Thyroid gland (tissue), 4 donors: Measurements from ENCODE around the gene GOLGA6D. TPM values are rescaled to one million over a fixed set of nuclear protein-coding genes. Genes with fewer than 3 reads are reported as not detected.
"Not testable (repeated sequence)": the region's sequence is repeated elsewhere in the genome, so short reads cannot be mapped to it uniquely, and the experiment has no call there.

ENCODE experiments used
- DNase-seq, 2 donors: peaks; one replicate each; pipeline ENCODE4 v3.0.0-alpha.2; 2019
- H3K27ac ChIP-seq, 3 donors: fragments of 200-600 bp; sonication (generic); 1 replicate in 2 of 3; 2 replicates in 1 of 3; pipeline ENCODE4 v1.5.1; 2016 to 2019; ENCODE audit warnings: mild to moderate bottlenecking in 1 of 3, moderate library complexity in 1 of 3
- H3K27me3 ChIP-seq: fragments of 200-600 bp; sonication (generic); one replicate; pipeline ENCODE4 v1.5.1; 2019
- H3K36me3 ChIP-seq, 2 donors: fragments of 200-600 bp; sonication (generic); one replicate each; pipeline ENCODE4 v1.5.1; 2016 to 2019
- H3K4me1 ChIP-seq, 2 donors: fragments of 200-600 bp; sonication (generic); one replicate each; pipeline ENCODE4 v1.5.1; 2017 to 2019
- H3K4me3 ChIP-seq, 3 donors: fragments of 200-600 bp; sonication (generic); replicated peaks in 1 of 3; 1 replicate in 2 of 3; 2 replicates in 1 of 3; pipeline ENCODE4 v1.5.1; 2016; ENCODE audit warnings: mild to moderate bottlenecking in 1 of 3
- H3K9me3 ChIP-seq: fragments of 200-600 bp; sonication (generic); one replicate; pipeline ENCODE4 v1.5.1; 2017
- POLR2A ChIP-seq, 2 donors: fragments of 450-650 bp; IDR thresholded peaks; one replicate each; pipeline ENCODE4 v1.6.1; 2017; ENCODE audit warnings: antibody characterized with exemption in 2 of 2, mild to moderate bottlenecking in 2 of 2, moderate library complexity in 1 of 2
- WGBS, 2 donors: methylation state at CpG; one replicate each; pipeline ENCODE4 v1.1.5; 2017; 5-methylcytosine and 5-hydroxymethylcytosine counted together
- intact Hi-C: fragments of 100-400 bp; cut with DNase I; formaldehyde crosslinking; loops from one replicate; pipeline ENCODE4 v1.15.1; 2023
- total RNA-seq, 4 donors: library from RNA; depleted of rRNA; stranded (reverse); fragments of >200 nt; gene quantifications; one replicate each; pipeline ENCODE4 v1.2.3, GENCODE V29; 2016
- TF ChIP-seq, protein P1 (sequence below), 6 experiments: fragments of 200-600 bp in 3 of 6; fragments of 450-650 bp in 3 of 6; sonication (generic) in 3 of 6; IDR thresholded peaks; one replicate each; pipeline ENCODE4 v1.5.1; 2016 to 2019; ENCODE audit warnings: antibody characterized with exemption in 6 of 6, mild to moderate bottlenecking in 2 of 6, inconsistent platforms in 1 of 6, moderate library complexity in 1 of 6

Gene GOLGA6D, protein sequence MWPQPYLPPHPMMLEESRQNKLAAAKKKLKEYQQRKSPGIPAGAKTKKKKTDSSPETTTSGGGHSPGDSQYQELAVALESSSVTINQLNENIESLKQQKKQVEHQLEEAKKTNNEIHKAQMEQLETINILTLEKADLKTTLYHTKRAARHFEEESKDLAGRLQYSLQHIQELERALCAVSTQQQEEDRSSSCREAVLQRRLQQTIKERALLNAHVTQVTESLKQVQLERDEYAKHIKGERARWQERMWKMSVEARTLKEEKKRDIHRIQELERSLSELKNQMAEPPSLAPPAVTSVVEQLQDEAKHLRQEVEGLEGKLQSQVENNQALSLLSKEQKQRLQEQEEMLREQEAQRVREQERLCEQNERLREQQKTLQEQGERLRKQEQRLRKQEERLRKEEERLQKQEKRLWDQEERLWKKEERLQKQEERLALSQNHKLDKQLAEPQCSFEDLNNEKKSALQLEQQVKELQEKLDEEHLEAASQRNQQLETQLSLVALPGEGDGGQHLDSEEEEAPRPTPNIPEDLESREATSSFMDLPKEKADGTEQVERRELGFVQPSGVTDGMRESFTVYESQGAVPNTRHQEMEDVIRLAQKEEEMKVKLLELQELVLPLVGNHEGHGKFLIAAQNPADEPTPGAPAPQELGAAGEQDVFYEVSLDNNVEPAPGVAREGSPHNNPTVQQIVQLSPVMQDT
- total RNA-seq, result not detected

DNA sequence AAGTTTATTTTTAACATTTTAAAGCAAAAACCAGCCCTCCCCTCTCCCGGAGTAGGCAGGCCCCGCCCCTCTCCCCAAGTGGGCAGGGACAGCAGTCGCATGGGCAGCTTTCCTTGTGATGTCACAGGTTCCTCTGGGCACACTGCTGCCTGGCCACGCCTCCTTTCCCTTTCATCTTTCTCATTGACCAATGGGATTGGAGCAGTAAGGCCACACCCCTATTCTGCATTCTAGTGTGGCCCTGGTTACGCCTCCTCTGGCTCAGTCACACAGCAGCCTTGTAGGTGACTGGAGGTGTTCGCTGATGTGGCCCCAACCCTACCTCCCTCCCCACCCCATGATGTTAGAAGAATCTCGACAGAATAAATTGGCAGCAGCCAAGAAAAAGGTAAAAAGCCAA lies at the start of gene GOLGA6D:
Gene GOLGA6D, plus strand, starts transcription at position 264 of the 400 bp plus-strand sequence. Its CDS starts 41 bp downstream, at position 305.
- DNase-seq, H3K27me3 ChIP-seq, intact Hi-C loops, H3K9me3 ChIP-seq, H3K36me3 ChIP-seq, H3K4me3 ChIP-seq, H3K4me1 ChIP-seq, H3K27ac ChIP-seq: not testable (repeated sequence)
- no CpG with 5 or more reads among the region's 7 CpGs for WGBS, 2 donors

DNA sequence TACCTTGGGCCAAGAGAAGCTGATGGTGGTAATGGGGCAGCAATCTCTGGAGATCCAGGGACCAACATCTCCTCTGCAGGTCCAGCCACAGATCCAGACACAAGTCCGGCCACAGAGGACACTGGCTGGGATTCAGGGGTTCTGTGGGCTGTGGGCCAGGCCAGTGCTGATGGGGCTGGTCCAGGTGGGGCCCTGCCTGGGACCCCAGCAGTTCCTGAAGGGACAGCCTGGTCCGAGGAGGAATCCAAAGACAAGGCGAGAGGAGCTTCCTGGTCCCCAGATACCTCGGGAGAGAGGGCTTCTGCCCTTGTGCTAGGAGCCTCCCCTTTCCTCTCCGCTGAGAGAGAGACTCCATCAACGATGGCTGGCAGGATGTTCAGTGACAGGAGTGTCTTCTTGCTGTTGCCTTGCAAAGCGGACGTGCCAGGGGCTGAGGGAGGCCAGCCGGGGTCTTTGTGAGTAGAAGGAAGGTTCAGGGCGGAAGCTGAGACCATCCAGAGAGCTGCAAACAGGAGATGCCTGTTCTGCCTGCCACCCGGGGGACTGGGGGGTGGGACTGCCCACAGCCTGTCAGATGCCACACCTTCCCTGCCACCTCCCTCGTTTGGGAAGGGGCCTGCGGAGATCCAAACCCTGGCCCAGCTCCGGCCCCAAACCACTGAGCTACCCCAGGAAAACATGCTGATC lies 49.0 kb upstream of the GOLGA6D start:
- WGBS, 2 donors, result 67 to 74% methylated on average over 9 to 12 of the region's 14 CpGs

DNA sequence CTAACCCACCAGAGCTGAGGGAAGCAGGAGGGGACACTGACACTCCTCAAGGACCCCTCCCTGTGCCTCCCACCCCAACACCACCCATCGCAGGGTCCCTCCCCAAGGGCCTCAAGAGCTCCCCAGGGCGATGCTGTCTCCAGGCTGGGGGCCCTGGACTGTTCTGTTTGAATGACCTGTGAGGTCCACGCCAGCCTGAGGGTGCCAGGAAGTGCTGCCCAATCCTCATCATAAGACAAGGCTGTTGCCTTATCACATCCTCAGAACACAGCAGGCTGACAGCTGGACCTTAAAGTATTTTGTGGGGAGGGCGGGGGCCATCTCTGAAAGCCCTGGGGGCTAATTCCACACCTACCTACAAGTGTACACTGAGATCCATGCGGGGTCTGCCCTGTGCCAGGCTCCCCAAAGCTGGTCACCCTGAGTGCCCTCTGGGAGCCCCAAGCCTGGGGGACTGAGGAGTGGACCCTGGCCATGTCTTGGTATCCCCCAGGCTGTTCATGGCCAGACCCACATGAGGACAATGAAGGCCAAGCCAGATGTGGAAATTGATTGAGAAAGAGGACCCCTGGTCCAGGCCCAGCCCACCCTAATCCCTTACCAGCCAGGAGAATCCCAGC lies 48.3 kb upstream of the GOLGA6D start:
- intact Hi-C loops, result no loop called here
- Histone ChIP-seq H3K27ac (no peak overlapping the region), H3K36me3 (no peaks in the 10 kb centered on the region), H3K4me3 (no peak overlapping the region), H3K9me3 (no peaks in the 10 kb centered on the region), H3K27me3 (no peaks in the 10 kb centered on the region), H3K4me1 (no peaks in the 10 kb centered on the region)
- no peak for DNase-seq
- 77 to 100% methylated on average over 3 to 4 of the region's 5 CpGs for WGBS, 2 donors
- TF ChIP-seq, protein P1, sequence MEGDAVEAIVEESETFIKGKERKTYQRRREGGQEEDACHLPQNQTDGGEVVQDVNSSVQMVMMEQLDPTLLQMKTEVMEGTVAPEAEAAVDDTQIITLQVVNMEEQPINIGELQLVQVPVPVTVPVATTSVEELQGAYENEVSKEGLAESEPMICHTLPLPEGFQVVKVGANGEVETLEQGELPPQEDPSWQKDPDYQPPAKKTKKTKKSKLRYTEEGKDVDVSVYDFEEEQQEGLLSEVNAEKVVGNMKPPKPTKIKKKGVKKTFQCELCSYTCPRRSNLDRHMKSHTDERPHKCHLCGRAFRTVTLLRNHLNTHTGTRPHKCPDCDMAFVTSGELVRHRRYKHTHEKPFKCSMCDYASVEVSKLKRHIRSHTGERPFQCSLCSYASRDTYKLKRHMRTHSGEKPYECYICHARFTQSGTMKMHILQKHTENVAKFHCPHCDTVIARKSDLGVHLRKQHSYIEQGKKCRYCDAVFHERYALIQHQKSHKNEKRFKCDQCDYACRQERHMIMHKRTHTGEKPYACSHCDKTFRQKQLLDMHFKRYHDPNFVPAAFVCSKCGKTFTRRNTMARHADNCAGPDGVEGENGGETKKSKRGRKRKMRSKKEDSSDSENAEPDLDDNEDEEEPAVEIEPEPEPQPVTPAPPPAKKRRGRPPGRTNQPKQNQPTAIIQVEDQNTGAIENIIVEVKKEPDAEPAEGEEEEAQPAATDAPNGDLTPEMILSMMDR (IDR thresholded peaks at IDR 0.05), result no peak
- no peak for TF ChIP-seq POLR2A (IDR thresholded peaks at IDR 0.05)

More for the DNA sequence above, 49.0 kb upstream of the GOLGA6D start:
- Histone ChIP-seq H3K27me3 (no peaks in the 10 kb centered on the region), H3K4me3 (no peak overlapping the region), H3K36me3 (no peaks in the 10 kb centered on the region), H3K27ac (no peak overlapping the region), H3K4me1 (no peaks in the 10 kb centered on the region), H3K9me3 (no peaks in the 10 kb centered on the region)
- intact Hi-C loops, result no loop called here
- TF ChIP-seq, protein P1 (IDR thresholded peaks at IDR 0.05), result no peak
- TF ChIP-seq POLR2A (IDR thresholded peaks at IDR 0.05), result no peak
- no peak for DNase-seq

DNA sequence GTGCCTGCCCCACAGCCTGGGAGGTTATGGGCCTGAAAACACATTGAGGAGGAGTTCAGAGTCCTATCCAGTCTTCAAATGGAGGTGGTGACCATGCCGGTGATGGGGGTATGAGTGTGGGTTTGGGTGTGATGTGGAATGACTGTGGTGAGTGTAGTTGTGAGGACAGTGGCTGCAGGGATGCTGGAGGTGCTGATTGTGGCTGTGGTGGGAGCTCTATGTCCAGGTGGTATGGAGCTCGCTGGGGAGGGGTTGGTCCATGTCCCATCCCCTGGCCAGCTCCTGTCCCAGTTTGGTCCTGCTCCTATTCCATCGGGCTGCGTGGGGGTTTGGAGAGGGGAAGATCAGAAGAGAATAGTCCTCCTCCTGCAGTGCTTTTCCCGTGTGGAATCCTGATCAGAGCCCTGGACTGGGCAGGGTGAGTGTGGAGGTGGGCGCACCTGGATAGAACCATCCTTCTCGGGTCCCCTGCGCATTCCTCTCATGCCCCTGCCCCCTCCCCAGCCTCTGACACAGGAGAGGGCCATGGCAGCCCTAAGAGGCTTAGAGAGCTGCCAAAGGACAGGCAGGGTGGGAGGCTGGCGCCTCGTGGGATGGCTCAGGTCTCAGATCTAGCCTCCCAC lies 47.5 kb upstream of the GOLGA6D start:
- Histone ChIP-seq H3K27ac (no peak overlapping the region), H3K9me3 (no peaks in the 10 kb centered on the region), H3K4me3 (no peak overlapping the region), H3K36me3 (no peaks in the 10 kb centered on the region), H3K4me1 (no peaks in the 10 kb centered on the region), H3K27me3 (no peaks in the 10 kb centered on the region)
- no peak for DNase-seq
- 82 to 83% methylated on average over 8 to 10 of the region's 10 CpGs for WGBS, 2 donors
- no peak for TF ChIP-seq POLR2A (IDR thresholded peaks at IDR 0.05)
- TF ChIP-seq, protein P1 (IDR thresholded peaks at IDR 0.05), result no peak
- intact Hi-C loops, result no loop called here
